K562 (cell line): ENCODE data around the gene KCND1. TPM values are rescaled to one million over a fixed set of nuclear protein-coding genes. Genes with fewer than 3 reads are reported as not detected.

ENCODE experiments used
- ATF1 ChIP-seq, 2 experiments: fragments of 450-650 bp in 1 of 2; IDR thresholded peaks; 2 replicates each; pipeline ENCODE4 v1.6.1; 2016; ENCODE audit warnings: missing compliant biosample characterization in 1 of 2, missing genetic modification characterization in 1 of 2
- CREM ChIP-seq: IDR thresholded peaks from 2 replicates; pipeline ENCODE4 v1.6.1; 2014; ENCODE audit warnings: antibody characterized with exemption, low read depth
- CTBP1 ChIP-seq: fragments of 450-650 bp; IDR thresholded peaks from 2 replicates; pipeline ENCODE4 v1.6.1; 2016; ENCODE audit warnings: borderline replicate concordance
- DNMT1 ChIP-seq: fragments of 450-650 bp; IDR thresholded peaks from 2 replicates; pipeline ENCODE4 v1.6.1; 2016; ENCODE audit warnings: antibody characterized with exemption, mild to moderate bottlenecking
- DPF2 ChIP-seq: fragments of 450-650 bp; IDR thresholded peaks from 2 replicates; pipeline ENCODE4 v1.6.1; 2016
- FOXK2 ChIP-seq, 2 experiments: fragments of 450-650 bp; IDR thresholded peaks in 1 of 2; conservative IDR thresholded peaks in 1 of 2; 2 replicates each; pipeline ENCODE4 v1.6.1; 2016; ENCODE audit warnings: low read depth in 2 of 2, mild to moderate bottlenecking in 1 of 2
- GTF2A2 ChIP-seq: IDR thresholded peaks from 2 replicates; pipeline ENCODE4 v1.6.1; 2016; ENCODE audit warnings: mild to moderate bottlenecking, missing genetic modification characterization, missing compliant biosample characterization
- MAFG ChIP-seq: fragments of 450-650 bp; conservative IDR thresholded peaks from 2 replicates; pipeline ENCODE4 v1.6.1; 2016; ENCODE audit warnings: missing genetic modification characterization, missing compliant biosample characterization
- MAX ChIP-seq: sonication (generic); formaldehyde crosslinking; IDR thresholded peaks from 2 replicates; pipeline ENCODE4 v1.9.0; 2022; ENCODE audit warnings: mild to moderate bottlenecking, missing genetic modification reagents
- MEIS2 ChIP-seq: fragments of 450-650 bp; IDR thresholded peaks from 2 replicates; pipeline ENCODE4 v1.6.1; 2014; ENCODE audit warnings: mild to moderate bottlenecking; ENCODE audit not compliant: partially characterized antibody
- MYNN ChIP-seq, 2 experiments: sonication (generic); formaldehyde crosslinking in 1 of 2; IDR thresholded peaks; 2 replicates each; pipeline versions ENCODE4 v1.5.0 to v1.6.1; 2016 to 2020; ENCODE audit warnings: antibody characterized with exemption in 1 of 2, missing genetic modification reagents in 1 of 2
- NFE2 ChIP-seq: IDR thresholded peaks from 2 replicates; pipeline ENCODE4 v1.6.1; 2014; ENCODE audit warnings: antibody characterized with exemption, low read depth
- NRF1 ChIP-seq, 2 experiments: fragments of 450-650 bp; IDR thresholded peaks in 1 of 2; conservative IDR thresholded peaks in 1 of 2; 2 replicates each; pipeline ENCODE4 v1.6.1; 2014; ENCODE audit warnings: mild to moderate bottlenecking in 2 of 2
- RUNX1 ChIP-seq: sonication (generic); IDR thresholded peaks from 2 replicates; pipeline ENCODE4 v1.6.1; 2016; ENCODE audit warnings: antibody characterized with exemption, low read depth
- SIX5 ChIP-seq, 2 experiments: IDR thresholded peaks; 2 replicates each; pipeline ENCODE4 v1.6.1; 2011; ENCODE audit warnings: low read length in 2 of 2, borderline replicate concordance in 1 of 2, low read depth in 1 of 2, mild to moderate bottlenecking in 1 of 2, moderate library complexity in 1 of 2; ENCODE audit not compliant: insufficient read depth in 1 of 2
- SMARCC2 ChIP-seq: fragments of 450-650 bp; IDR thresholded peaks from 2 replicates; pipeline ENCODE4 v1.6.1; 2017; ENCODE audit warnings: antibody characterized with exemption, moderate library complexity, mild to moderate bottlenecking, low read depth
- STAT5A ChIP-seq: IDR thresholded peaks from 2 replicates; pipeline ENCODE4 v1.6.1; 2012; ENCODE audit warnings: low read length, inconsistent platforms, borderline replicate concordance
- TCF15 ChIP-seq: fragments of 250-450 bp; sonication (Bioruptor Pico); IDR thresholded peaks from 2 replicates; pipeline ENCODE4 v1.8.0; 2022; ENCODE audit warnings: moderate library complexity, mild to moderate bottlenecking, inconsistent platforms
- TCF7 ChIP-seq: sonication (generic); IDR thresholded peaks from 2 replicates; pipeline ENCODE4 v1.6.1; 2016; ENCODE audit warnings: antibody characterized with exemption, borderline replicate concordance
- ZNF316 ChIP-seq: fragments of 450-650 bp; IDR thresholded peaks from 2 replicates; pipeline ENCODE4 v1.6.1; 2016
- ZNF324 ChIP-seq: fragments of 250-450 bp; sonication (Bioruptor Pico); IDR thresholded peaks from 2 replicates; pipeline ENCODE4 v1.4.0; 2020; ENCODE audit warnings: mild to moderate bottlenecking
- polyA plus RNA-seq, 8 experiments: library from polyadenylated mRNA; depleted of rRNA in 4 of 8; stranded (reverse) in 5 of 8; unstranded in 3 of 8; fragments of >200 nt; fragmentation: Nextera tagmentation in 2 of 8; fragmentation: Illumina TruSeq in 1 of 8; extraction: Ambion mirVana in 2 of 8; extraction: Trizol in 1 of 8; gene quantifications; 2 replicates each; pipeline versions ENCODE4 v1.2.1 to v1.2.3, GENCODE V29; 2011 to 2014; ENCODE audit warnings: inconsistent platforms in 1 of 8, missing spikeins in 1 of 8
- total RNA-seq, 7 experiments: library from RNA; depleted of rRNA in 6 of 7; stranded (reverse); fragments of >200 nt in 6 of 7; fragmentation: Illumina TruSeq in 2 of 7; extraction: Trizol in 2 of 7; gene quantifications; 2 replicates each; pipeline versions ENCODE4 v1.2.1 to v1.2.3, GENCODE V29; 2011 to 2021; ENCODE audit warnings: low replicate concordance in 1 of 7
- TF ChIP-seq, protein P1 (sequence below): sonication (generic); formaldehyde crosslinking; IDR thresholded peaks from 2 replicates; pipeline ENCODE4 v1.8.0; 2022; ENCODE audit warnings: mild to moderate bottlenecking, low read depth, missing genetic modification reagents
- TF ChIP-seq, protein P2 (sequence below), 2 experiments: fragments of 450-650 bp in 1 of 2; sonication (generic) in 1 of 2; formaldehyde crosslinking in 1 of 2; IDR thresholded peaks in 1 of 2; conservative IDR thresholded peaks in 1 of 2; 2 replicates each; pipeline versions ENCODE4 v1.6.1 to v1.8.1; 2016 to 2023; ENCODE audit warnings: mild to moderate bottlenecking in 2 of 2, moderate library complexity in 2 of 2, inconsistent platforms in 1 of 2, missing genetic modification reagents in 1 of 2

The KCND1 gene
- total and polyA plus RNA-seq, 9 of the 15 experiments (the other 6 are each of a cell fraction or from before 2014, with no cell fraction given) = 0.06 to 0.83 (median 0.39) TPM; not detected in 1

DNA sequence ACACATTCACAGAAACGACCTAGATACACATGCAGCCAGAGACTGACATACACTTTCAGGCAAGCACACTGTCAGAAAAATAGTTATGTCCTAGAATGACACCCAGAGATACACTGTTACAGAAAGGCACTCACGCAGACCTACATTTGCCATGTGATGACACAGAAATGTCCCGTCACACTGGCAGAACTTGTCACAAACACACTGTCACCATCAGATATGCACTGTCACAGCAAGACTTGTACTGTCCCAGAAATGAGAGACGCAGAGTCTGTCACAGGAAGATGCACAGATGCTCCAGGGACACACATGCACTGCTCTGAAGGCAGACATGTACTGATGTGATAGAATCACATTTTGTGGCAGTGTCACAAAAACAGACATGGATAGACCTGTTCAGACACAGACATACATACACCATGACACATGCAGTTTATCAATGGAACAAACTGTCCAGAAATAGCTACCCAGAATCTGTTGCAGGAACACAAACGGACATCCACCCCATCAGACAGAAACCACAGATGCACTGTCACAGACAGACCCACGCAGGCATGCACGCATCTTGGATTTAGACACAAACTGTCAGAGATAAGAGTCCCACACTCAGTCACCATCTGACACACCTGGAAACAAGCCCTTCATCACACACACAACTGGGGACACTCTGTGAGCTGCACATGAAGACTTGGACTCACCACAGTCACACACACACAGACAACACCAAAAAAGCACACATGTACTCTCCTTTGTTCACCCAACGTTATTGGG lies 51.5 kb downstream of the KCND1 start (continued):
- no peak for TF ChIP-seq SIX5 (IDR thresholded peaks at IDR 0.05; ENCODE audit: borderline replicate concordance in 1 of 2, insufficient read depth in 1 of 2, low read depth in 1 of 2, low read length in 2 of 2)
- peak; percentile 66 for TF ChIP-seq ZNF316
- TF ChIP-seq FOXK2 (conservative IDR thresholded peaks at IDR 0.05 in 1 of 2, IDR thresholded peaks at IDR 0.05 in 1 of 2; ENCODE audit: low read depth in 2 of 2) = 0 out of 4 replicates have a peak, but pooled peaks of 1 of the 2 experiments have one; percentile 13
- peak; percentile 43; the same call in 1 of the 2 replicates for TF ChIP-seq DPF2
- TF ChIP-seq DNMT1 = no peak
- peak; percentile 24 to 32; a peak in 3 of 4 replicates for TF ChIP-seq NRF1 (conservative IDR thresholded peaks at IDR 0.05 in 1 of 2, IDR thresholded peaks at IDR 0.05 in 1 of 2)
- TF ChIP-seq SMARCC2 = no peak
- no peak for TF ChIP-seq TCF7
- TF ChIP-seq NFE2 = peak; percentile 39
- no peak for TF ChIP-seq ATF1 (CRISPR knock-in tag; IDR thresholded peaks at IDR 0.05)
- peak; percentile 63 for TF ChIP-seq ATF1 (tag; IDR thresholded peaks at IDR 0.05)
- TF ChIP-seq GTF2A2 (tag) = no peak
- TF ChIP-seq MEIS2 = peak; percentile 57
- TF ChIP-seq TCF15 = 0 out of 2 replicates have a peak, but pooled peaks have one; percentile 25
- TF ChIP-seq, protein P1, sequence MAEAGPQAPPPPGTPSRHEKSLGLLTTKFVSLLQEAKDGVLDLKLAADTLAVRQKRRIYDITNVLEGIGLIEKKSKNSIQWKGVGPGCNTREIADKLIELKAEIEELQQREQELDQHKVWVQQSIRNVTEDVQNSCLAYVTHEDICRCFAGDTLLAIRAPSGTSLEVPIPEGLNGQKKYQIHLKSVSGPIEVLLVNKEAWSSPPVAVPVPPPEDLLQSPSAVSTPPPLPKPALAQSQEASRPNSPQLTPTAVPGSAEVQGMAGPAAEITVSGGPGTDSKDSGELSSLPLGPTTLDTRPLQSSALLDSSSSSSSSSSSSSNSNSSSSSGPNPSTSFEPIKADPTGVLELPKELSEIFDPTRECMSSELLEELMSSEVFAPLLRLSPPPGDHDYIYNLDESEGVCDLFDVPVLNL (CRISPR knock-in tag) = no peak
- TF ChIP-seq, protein P2, sequence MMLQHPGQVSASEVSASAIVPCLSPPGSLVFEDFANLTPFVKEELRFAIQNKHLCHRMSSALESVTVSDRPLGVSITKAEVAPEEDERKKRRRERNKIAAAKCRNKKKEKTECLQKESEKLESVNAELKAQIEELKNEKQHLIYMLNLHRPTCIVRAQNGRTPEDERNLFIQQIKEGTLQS (IDR thresholded peaks at IDR 0.05) = peak; percentile 29; the same call in 1 of the 2 replicates
- TF ChIP-seq, protein P2 (CRISPR knock-in tag; conservative IDR thresholded peaks at IDR 0.05) = no peak
- TF ChIP-seq MAFG (tag) = peak; percentile 42; the same call in 1 of the 2 replicates
- peak; percentile 58; the same call in 1 of the 2 replicates for TF ChIP-seq CTBP1
- TF ChIP-seq MYNN (IDR thresholded peaks at IDR 0.05) = peak; percentile 29; the same call in 1 of the 2 replicates
- TF ChIP-seq MYNN (CRISPR knock-in tag; IDR thresholded peaks at IDR 0.05) = no peak
- no peak for TF ChIP-seq ZNF324 (CRISPR knock-in tag)
- 0 out of 2 replicates have a peak, but pooled peaks have one; percentile 6 for TF ChIP-seq MAX (CRISPR knock-in tag)
- TF ChIP-seq STAT5A = peak; percentile 11; the same call in 1 of the 2 replicates
- TF ChIP-seq CREM = 0 out of 2 replicates have a peak, but pooled peaks have one; percentile 20
- no peak for TF ChIP-seq RUNX1
